Activated CD8-positive, alpha-beta T cell treated with anti-CD3 and anti-CD28 coated beads for 36 hours (primary cell): Measurements from ENCODE around the gene SEC61B. TPM values are rescaled to one million over a fixed set of nuclear protein-coding genes. Genes with fewer than 3 reads are reported as not detected.
A peak's percentile ranks its signal among the peaks of the same experiment; 100 is the strongest.

Experiments
- ATAC-seq: fragments of 200-7000 bp; cut with Tn5 transposase; one replicate; pipeline ENCODE4 v1.10.0; 2021; ENCODE audit warnings: mild to moderate bottlenecking, moderate library complexity
- CTCF ChIA-PET: fragments of 350-600 bp; sonication (Branson Sonifier 250); formaldehyde crosslinking; loops from one replicate; lab custom pipeline; 2021; ENCODE audit warnings: antibody characterized with exemption; lab: Charles Lee
- POLR2A ChIA-PET: fragments of 350-600 bp; sonication (Branson Sonifier 250); formaldehyde crosslinking; loops from one replicate; lab custom pipeline; 2021; ENCODE audit warnings: antibody characterized with exemption; lab: Charles Lee
- DNase-seq: peaks from one replicate; pipeline ENCODE4 v3.0.0-alpha.2; 2020
- H3K27ac Mint-ChIP-seq: one replicate; pipeline ENCODE4 v1.8.0; 2021; ENCODE audit warnings: mild to moderate bottlenecking, mixed read lengths
- H3K27me3 Mint-ChIP-seq: one replicate; pipeline ENCODE4 v1.8.0; 2021; ENCODE audit warnings: mixed read lengths
- H3K36me3 Mint-ChIP-seq: one replicate; pipeline ENCODE4 v1.8.0; 2021; ENCODE audit warnings: low read depth, mixed read lengths
- H3K4me1 Mint-ChIP-seq: one replicate; pipeline ENCODE4 v1.8.0; 2021; ENCODE audit warnings: low read depth, mixed read lengths
- H3K4me3 Mint-ChIP-seq: one replicate; pipeline ENCODE4 v1.8.0; 2021; ENCODE audit warnings: mild to moderate bottlenecking, moderate library complexity, mixed read lengths
- H3K9me3 Mint-ChIP-seq: one replicate; pipeline ENCODE4 v1.8.0; 2021; ENCODE audit warnings: mixed read lengths
- intact Hi-C: fragments of 100-400 bp; cut with micrococcal nuclease; formaldehyde crosslinking; loops from one replicate; pipeline ENCODE4 v1.10.0; 2022
- total RNA-seq, 2 experiments: library from RNA; stranded (reverse); gene quantifications; one replicate each; pipeline ENCODE4 v1.2.3, GENCODE V29; 2021
- TF ChIP-seq, protein P1 (sequence below): fragments of 200-600 bp; IDR thresholded peaks from one replicate; pipeline ENCODE4 v1.8.0; 2022; ENCODE audit warnings: antibody characterized with exemption, mild to moderate bottlenecking

The SEC61B gene
- total RNA-seq, 2 experiments from 2014 or later = 140 to 149 TPM

GRCh38 chr9:99181621-99182020 is 40.5 kb upstream of the SEC61B start:
- DNase-seq (peak; percentile 74), ATAC-seq (peak; percentile 32)
- Mint-ChIP-seq H3K4me3 (peak overlapping the region; percentile 16), H3K4me1 (peaks cover 72% of the 10 kb centered on the region), H3K36me3 (no peaks in the 10 kb centered on the region), H3K27ac (peak overlapping the region; percentile 94), H3K27me3 (no peaks in the 10 kb centered on the region), H3K9me3 (no peaks in the 10 kb centered on the region)
- POLR2A ChIA-PET = interaction anchor here (0.6 to 2.2 kb wide), 5 partner anchors 9 to 124 kb away, joined by 3 to 10 read pairs (median 3); partner anchors contain the start of genes ALG2 and SEC61B
- intact Hi-C loops = loop anchor here (2.0 to 10.0 kb wide), 4 partner anchors 41 to 833 kb away; partner anchors contain the start of genes ALG2, NR4A3 and SEC61B
- CTCF ChIA-PET = interaction anchor here (1.0 to 7.2 kb wide), 4 partner anchors 17 to 181 kb away, joined by 3 to 76 read pairs (median 4); no protein-coding TSS in a partner anchor
- TF ChIP-seq, protein P1, sequence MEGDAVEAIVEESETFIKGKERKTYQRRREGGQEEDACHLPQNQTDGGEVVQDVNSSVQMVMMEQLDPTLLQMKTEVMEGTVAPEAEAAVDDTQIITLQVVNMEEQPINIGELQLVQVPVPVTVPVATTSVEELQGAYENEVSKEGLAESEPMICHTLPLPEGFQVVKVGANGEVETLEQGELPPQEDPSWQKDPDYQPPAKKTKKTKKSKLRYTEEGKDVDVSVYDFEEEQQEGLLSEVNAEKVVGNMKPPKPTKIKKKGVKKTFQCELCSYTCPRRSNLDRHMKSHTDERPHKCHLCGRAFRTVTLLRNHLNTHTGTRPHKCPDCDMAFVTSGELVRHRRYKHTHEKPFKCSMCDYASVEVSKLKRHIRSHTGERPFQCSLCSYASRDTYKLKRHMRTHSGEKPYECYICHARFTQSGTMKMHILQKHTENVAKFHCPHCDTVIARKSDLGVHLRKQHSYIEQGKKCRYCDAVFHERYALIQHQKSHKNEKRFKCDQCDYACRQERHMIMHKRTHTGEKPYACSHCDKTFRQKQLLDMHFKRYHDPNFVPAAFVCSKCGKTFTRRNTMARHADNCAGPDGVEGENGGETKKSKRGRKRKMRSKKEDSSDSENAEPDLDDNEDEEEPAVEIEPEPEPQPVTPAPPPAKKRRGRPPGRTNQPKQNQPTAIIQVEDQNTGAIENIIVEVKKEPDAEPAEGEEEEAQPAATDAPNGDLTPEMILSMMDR = no peak

- intact Hi-C loops = loop anchor here (5.0 to 10.0 kb wide), 3 partner anchors 40 to 832 kb away; partner anchors contain the start of genes ALG2, NR4A3 and SEC61B
- Mint-ChIP-seq H3K4me3 (no peak overlapping the region), H3K27ac (no peak overlapping the region), H3K4me1 (peaks cover 71% of the 10 kb centered on the region), H3K9me3 (no peaks in the 10 kb centered on the region), H3K27me3 (no peaks in the 10 kb centered on the region), H3K36me3 (no peaks in the 10 kb centered on the region)
- DNase-seq (no peak), ATAC-seq (no peak)
- TF ChIP-seq, protein P1 = no peak
- CTCF ChIA-PET = interaction anchor here (1.0 to 7.2 kb wide), 6 partner anchors 15 to 84 kb away, joined by 3 to 76 read pairs (median 4); partner anchors contain the start of gene ALG2
- POLR2A ChIA-PET = interaction anchor here (0.9 to 2.2 kb wide), 3 partner anchors 9 to 125 kb away, joined by 3 to 10 read pairs (median 3); no protein-coding TSS in a partner anchor
Measured at GRCh38 chr9:99182356-99182755, 39.7 kb upstream of the SEC61B start.

- intact Hi-C loops = loop anchor here (5.0 to 10.0 kb wide), 3 partner anchors 39 to 831 kb away; partner anchors contain the start of genes ALG2, NR4A3 and SEC61B
- ATAC-seq = no peak
- H3K4me3 Mint-ChIP-seq = no peak overlapping the region
- peaks cover 68% of the 10 kb centered on the region for H3K4me1 Mint-ChIP-seq
- TF ChIP-seq, protein P1 = no peak
- peak overlapping the region; percentile 84 for H3K27ac Mint-ChIP-seq
- ChIA-PET POLR2A (no interaction called here), CTCF (interaction anchor here (0.8 to 7.2 kb wide), 14 partner anchors 16 to 235 kb away, joined by 3 to 76 read pairs (median 4); no protein-coding TSS in a partner anchor)
- no peaks in the 10 kb centered on the region for H3K9me3 Mint-ChIP-seq
- H3K36me3 Mint-ChIP-seq = no peaks in the 10 kb centered on the region
- peaks cover 4% of the 10 kb centered on the region for H3K27me3 Mint-ChIP-seq
- DNase-seq = no peak
Measured at GRCh38 chr9:99183616-99184015, 38.5 kb upstream of the SEC61B start.

GRCh38 chr9:99184110-99184474 is 38.0 kb upstream of the SEC61B start:
- TF ChIP-seq, protein P1 = no peak
- peak overlapping the region; percentile 19 for H3K4me3 Mint-ChIP-seq
- H3K27ac Mint-ChIP-seq = peak overlapping the region; percentile 84
- H3K27me3 Mint-ChIP-seq = peaks cover 4% of the 10 kb centered on the region
- intact Hi-C loops = loop anchor here (5.0 to 10.0 kb wide), 3 partner anchors 38 to 831 kb away; partner anchors contain the start of genes ALG2, NR4A3 and SEC61B
- DNase-seq (no peak), ATAC-seq (peak; percentile 10)
- ChIA-PET CTCF (interaction anchor here (0.6 to 7.2 kb wide), 48 partner anchors 10 to 829 kb away, joined by 3 to 76 read pairs (median 5); partner anchors contain the start of genes ALG2 and SEC61B), POLR2A (interaction anchor here (0.7 to 1.0 kb wide), 3 partner anchors 34 to 38 kb away, joined by 3 read pairs; partner anchors contain the start of genes ALG2 and SEC61B)
- no peaks in the 10 kb centered on the region for H3K36me3 Mint-ChIP-seq
- H3K9me3 Mint-ChIP-seq = no peaks in the 10 kb centered on the region
- peaks cover 64% of the 10 kb centered on the region for H3K4me1 Mint-ChIP-seq
